Activated T-cell treated with anti-CD3 and anti-CD28 coated beads, Interleukin-2, amount 50 U/mL, for 4 hours (primary cell): ENCODE measurements around the gene ERCC2. TPM values are rescaled to one million over a fixed set of nuclear protein-coding genes. Genes with fewer than 3 reads are reported as not detected.
"Not testable (repeated sequence)": the region's sequence is repeated elsewhere in the genome, so short reads cannot be mapped to it uniquely, and the experiment has no call there.

Experiments used
- ATAC-seq, 2 donors: fragments of 200-7000 bp; cut with Tn5 transposase; one replicate each; pipeline ENCODE4 v1.10.0; 2021
- DNase-seq: peaks from one replicate; pipeline ENCODE4 v3.0.0-alpha.2; 2020
- H3K27me3 Mint-ChIP-seq: one replicate; pipeline ENCODE4 v1.8.0; 2021; ENCODE audit warnings: low read depth, mixed read lengths
- H3K36me3 Mint-ChIP-seq: one replicate; pipeline ENCODE4 v1.8.0; 2022; ENCODE audit warnings: mixed read lengths; ENCODE audit not compliant: insufficient read depth
- H3K4me1 Mint-ChIP-seq: one replicate; pipeline ENCODE4 v1.8.0; 2021; ENCODE audit warnings: low read depth, mixed read lengths
- H3K4me3 Mint-ChIP-seq: one replicate; pipeline ENCODE4 v1.8.0; 2021; ENCODE audit warnings: mild to moderate bottlenecking, moderate library complexity, mixed read lengths
- H3K9me3 Mint-ChIP-seq: one replicate; pipeline ENCODE4 v1.8.0; 2021; ENCODE audit warnings: mixed read lengths
- total RNA-seq, 3 donors: library from RNA; stranded (reverse); gene quantifications; one replicate each; pipeline ENCODE4 v1.2.1, GENCODE V29; 2021

ERCC2 gene
- 10 to 100 TPM; 22.2 to 23.8 (median 23.8) TPM for total RNA-seq

DNA sequence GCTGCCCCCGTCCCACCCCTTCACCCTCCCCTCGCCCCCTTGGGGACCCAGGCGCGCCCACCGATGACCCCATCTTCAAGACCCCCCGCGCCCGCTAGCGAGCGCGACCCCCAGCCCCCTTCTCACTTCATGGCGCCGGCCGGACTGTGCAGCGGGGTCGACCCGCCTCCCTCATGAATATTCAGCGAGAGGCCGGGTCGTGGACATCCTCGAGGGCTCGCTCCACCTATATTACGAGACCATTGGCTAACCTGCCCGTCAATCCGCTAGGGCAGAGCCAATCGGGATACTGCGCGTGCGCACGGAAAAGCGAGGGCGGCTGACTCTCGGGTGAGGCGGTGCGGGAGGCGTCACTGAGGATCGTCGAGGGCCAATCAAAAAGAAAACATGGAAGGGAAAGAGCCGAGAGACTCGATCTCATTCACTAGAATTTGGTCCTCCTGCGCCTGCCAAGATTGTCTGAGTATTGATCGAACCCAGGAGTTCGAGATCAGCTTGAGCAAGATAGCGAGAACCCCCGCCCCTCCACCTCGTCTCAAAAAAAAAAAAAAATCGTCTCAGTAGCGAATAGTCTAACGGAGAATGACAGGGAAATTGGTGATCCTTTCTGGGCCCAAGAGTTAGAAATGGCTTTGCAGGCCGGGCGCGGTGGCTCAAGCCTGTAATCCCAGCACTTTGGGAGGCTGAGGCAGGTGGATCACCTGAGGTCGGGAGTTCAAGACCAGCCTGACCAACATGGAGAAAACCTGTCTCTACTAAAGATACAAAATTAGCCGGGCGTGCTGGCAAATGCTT, at the start of gene ERCC2:
Gene ERCC2 (minus strand): TSS at position 164 of the 795 bp plus-strand sequence. CDS start 33 bp downstream, at position 131.
- Mint-ChIP-seq H3K9me3 (no peaks in the 10 kb centered on the region), H3K4me3 (peak within 1 kb of the TSS; percentile 85), H3K36me3 (no peaks in the 10 kb centered on the region), H3K27me3 (no peaks in the 10 kb centered on the region), H3K4me1 (peaks cover 14% of the 10 kb centered on the region)
- DNase-seq = peak; percentile 99
- ATAC-seq = peak; percentile 99 to 100

- DNase-seq (no peak), ATAC-seq (no peak)
- Mint-ChIP-seq H3K36me3 (peaks cover 18% of the 10 kb centered on the region), H3K4me1 (peaks cover 45% of the 10 kb centered on the region), H3K4me3 (no peak overlapping the region), H3K27me3 (no peaks in the 10 kb centered on the region), H3K9me3 (no peaks in the 10 kb centered on the region)
These were observed 49.5 kb upstream of the ERCC2 start for GRCh38 chr19:45419895-45420294.

GRCh38 chr19:45419396-45419795, 49.0 kb upstream of the ERCC2 start:
- ATAC-seq = no peak
- peaks cover 42% of the 10 kb centered on the region for H3K4me1 Mint-ChIP-seq
- peaks cover 20% of the 10 kb centered on the region for H3K36me3 Mint-ChIP-seq
- peak overlapping the region; percentile 13 for H3K4me3 Mint-ChIP-seq
- DNase-seq = no peak
- no peaks in the 10 kb centered on the region for H3K9me3 Mint-ChIP-seq
- no peaks in the 10 kb centered on the region for H3K27me3 Mint-ChIP-seq

DNA sequence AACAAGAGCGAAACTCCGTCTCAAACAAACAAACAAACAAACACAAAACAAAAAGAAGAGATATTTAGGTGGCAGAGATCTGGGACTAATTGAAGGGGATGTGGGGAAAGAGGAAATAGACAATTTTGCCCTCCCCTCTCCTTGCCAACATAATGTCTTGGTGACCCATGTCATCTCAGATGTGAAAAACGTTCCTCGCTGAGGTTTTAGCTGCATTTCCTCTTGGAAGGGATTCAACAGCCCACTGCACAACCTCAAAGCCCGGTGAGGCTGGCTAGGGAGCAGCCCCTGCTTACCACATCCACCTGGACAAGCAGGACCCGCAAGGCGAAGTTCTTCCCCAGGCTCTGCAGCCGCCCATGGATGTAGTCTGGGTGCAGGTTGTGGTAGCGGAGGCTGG, 48.4 kb upstream of the ERCC2 start:
- H3K4me1 Mint-ChIP-seq = peaks cover 36% of the 10 kb centered on the region
- DNase-seq (no peak), ATAC-seq (no peak)
- H3K9me3 Mint-ChIP-seq = no peaks in the 10 kb centered on the region
- peaks cover 24% of the 10 kb centered on the region for H3K36me3 Mint-ChIP-seq
- H3K27me3 Mint-ChIP-seq = no peaks in the 10 kb centered on the region
- H3K4me3 Mint-ChIP-seq = no peak overlapping the region

- DNase-seq = no peak
- Mint-ChIP-seq H3K4me1 (peaks cover 21% of the 10 kb centered on the region), H3K9me3 (no peaks in the 10 kb centered on the region), H3K36me3 (peaks cover 26% of the 10 kb centered on the region), H3K27me3 (no peaks in the 10 kb centered on the region), H3K4me3 (no peak overlapping the region)
- ATAC-seq = no peak
These were observed 46.8 kb upstream of the ERCC2 start for GRCh38 chr19:45417151-45417550.

DNA sequence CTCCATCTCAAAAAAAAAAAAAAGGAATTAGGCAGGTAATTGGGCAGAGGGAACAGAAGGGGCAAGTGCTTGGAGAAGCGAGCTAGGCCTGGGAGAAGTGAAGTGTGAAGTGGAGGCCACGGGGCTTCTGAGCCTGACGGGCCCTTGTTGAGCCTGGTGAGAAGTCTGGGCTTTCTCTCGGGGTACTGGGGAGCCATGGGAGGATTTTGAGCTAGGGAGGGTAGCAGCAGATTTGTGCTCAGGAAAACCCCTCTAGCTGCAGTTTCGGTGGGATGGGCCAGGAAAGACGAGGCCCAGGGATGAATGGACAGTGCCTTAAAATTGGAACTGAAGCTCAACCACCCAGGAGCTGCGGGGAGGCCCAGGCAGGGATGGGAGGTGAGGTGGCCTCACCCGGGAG, 44.1 kb upstream of the ERCC2 start:
- Mint-ChIP-seq H3K27me3 (no peaks in the 10 kb centered on the region), H3K36me3 (peaks cover 19% of the 10 kb centered on the region), H3K4me3 (no peak overlapping the region), H3K4me1 (peaks cover 8% of the 10 kb centered on the region), H3K9me3 (no peaks in the 10 kb centered on the region)
- ATAC-seq (no peak), DNase-seq (no peak)

DNA sequence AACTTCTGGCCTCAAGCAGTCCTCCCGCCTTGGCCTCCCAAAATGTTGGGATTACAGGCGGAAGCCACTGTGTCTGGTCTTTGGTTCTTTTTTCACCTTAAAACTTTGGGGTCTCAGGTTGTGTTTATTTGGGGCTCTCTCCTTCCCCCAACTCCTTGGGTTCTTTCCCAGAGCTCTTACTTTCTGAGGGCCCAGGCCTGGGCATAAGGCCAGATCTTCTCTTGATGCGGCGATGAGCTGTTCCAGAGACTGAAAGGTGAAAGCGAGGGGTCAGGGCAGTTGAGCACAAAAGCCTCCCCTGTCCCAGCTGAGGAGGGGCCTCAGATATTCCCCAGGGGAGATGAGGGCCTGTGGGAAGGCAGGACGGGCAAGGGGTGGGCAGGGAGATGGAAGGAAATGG, 43.1 kb upstream of the ERCC2 start:
- peaks cover 27% of the 10 kb centered on the region for H3K36me3 Mint-ChIP-seq

DNA sequence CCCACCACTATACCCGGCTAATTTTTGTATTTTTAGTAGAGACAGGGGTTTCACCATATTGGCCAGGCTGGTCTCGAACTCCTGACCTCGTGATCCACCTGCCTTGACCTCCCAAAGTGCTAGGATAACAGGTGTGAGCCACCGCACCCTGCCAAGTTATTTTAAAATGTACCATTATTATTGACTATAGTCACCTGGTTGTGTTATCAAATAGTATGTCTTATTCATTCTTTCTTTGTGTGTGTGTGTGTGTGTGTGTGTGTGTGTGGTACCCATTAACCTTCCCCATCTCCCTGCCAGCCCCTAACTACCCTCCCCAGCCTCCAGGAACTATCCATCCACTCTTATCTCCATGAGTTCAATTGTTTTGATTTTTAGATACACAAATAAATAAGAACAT, 40.0 kb upstream of the ERCC2 start:
- not testable (repeated sequence) for H3K27me3 Mint-ChIP-seq, ATAC-seq, H3K9me3 Mint-ChIP-seq, H3K4me3 Mint-ChIP-seq, DNase-seq
- H3K36me3 Mint-ChIP-seq = peaks cover 25% of the 10 kb centered on the region
- peaks cover 15% of the 10 kb centered on the region for H3K4me1 Mint-ChIP-seq

More for the DNA sequence above, 43.1 kb upstream of the ERCC2 start:
- Mint-ChIP-seq H3K9me3 (no peaks in the 10 kb centered on the region), H3K27me3 (no peaks in the 10 kb centered on the region), H3K4me1 (peaks cover 3% of the 10 kb centered on the region), H3K4me3 (no peak overlapping the region)
- DNase-seq (no peak), ATAC-seq (no peak)

DNA sequence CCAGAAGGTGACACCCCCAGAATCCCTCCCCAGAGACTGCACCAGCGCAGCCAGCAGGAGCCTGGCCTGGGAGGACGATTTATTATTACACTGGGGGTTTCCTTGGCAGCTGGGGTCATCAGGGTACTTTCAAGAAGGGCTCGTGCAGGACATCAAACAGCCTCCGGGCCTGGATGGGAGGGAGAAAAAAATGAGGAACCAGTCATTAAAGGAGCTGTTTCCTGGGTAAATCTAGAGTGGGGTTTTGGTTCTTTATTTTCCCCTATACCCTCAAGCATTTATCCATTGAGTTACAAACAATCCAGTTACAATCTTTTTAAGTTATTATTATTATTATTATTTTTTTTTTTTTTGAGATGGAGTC, 39.2 kb upstream of the ERCC2 start:
- H3K36me3 Mint-ChIP-seq = peaks cover 25% of the 10 kb centered on the region
- peaks cover 5% of the 10 kb centered on the region for H3K27me3 Mint-ChIP-seq
- DNase-seq (no peak), ATAC-seq (no peak)
- H3K9me3 Mint-ChIP-seq = no peaks in the 10 kb centered on the region
- H3K4me3 Mint-ChIP-seq = no peak overlapping the region
- H3K4me1 Mint-ChIP-seq = peaks cover 21% of the 10 kb centered on the region

DNA sequence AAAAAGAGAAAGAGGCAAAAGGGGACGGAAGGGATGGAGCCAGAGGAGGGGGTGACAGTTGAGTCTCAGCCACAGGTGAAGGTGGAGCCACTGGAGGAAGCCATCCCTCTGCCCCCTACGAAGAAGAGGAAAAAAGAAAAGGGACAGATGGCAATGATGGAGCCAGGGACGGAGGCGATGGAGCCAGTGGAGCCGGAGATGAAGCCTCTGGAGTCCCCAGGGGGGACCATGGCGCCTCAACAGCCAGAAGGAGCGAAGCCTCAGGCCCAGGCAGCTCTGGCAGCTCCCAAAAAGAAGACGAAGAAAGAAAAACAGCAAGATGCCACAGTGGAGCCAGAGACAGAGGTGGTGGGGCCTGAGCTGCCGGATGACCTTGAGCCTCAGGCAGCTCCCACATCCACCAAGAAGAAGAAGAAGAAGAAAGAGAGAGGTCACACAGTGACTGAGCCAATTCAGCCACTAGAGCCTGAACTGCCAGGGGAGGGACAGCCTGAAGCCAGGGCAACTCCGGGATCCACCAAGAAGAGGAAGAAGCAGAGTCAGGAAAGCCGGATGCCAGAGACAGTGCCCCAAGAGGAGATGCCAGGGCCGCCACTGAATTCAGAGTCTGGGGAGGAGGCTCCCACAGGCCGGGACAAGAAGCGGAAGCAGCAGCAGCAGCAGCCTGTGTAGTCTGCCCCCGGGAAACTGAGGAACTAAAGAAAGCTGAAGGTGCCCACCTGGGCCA, 38.6 kb upstream of the ERCC2 start:
- peaks cover 26% of the 10 kb centered on the region for H3K4me1 Mint-ChIP-seq
- DNase-seq (no peak), ATAC-seq (no peak)
- peaks cover 11% of the 10 kb centered on the region for H3K27me3 Mint-ChIP-seq
- no peaks in the 10 kb centered on the region for H3K9me3 Mint-ChIP-seq
- peaks cover 20% of the 10 kb centered on the region for H3K36me3 Mint-ChIP-seq
- H3K4me3 Mint-ChIP-seq = no peak overlapping the region

GRCh38 chr19:45408121-45408520, 37.7 kb upstream of the ERCC2 start:
- H3K36me3 Mint-ChIP-seq = peaks cover 14% of the 10 kb centered on the region

GRCh38 chr19:45407585-45407984, 37.2 kb upstream of the ERCC2 start:
- peak overlapping the region; percentile 99 for H3K4me3 Mint-ChIP-seq
- peaks cover 11% of the 10 kb centered on the region for H3K36me3 Mint-ChIP-seq
- H3K4me1 Mint-ChIP-seq = peaks cover 32% of the 10 kb centered on the region

More at GRCh38 chr19:45408121-45408520, 37.7 kb upstream of the ERCC2 start:
- peak overlapping the region; percentile 99 for H3K4me3 Mint-ChIP-seq
- H3K27me3 Mint-ChIP-seq = peaks cover 18% of the 10 kb centered on the region
- H3K4me1 Mint-ChIP-seq = peaks cover 32% of the 10 kb centered on the region
- no peaks in the 10 kb centered on the region for H3K9me3 Mint-ChIP-seq
- DNase-seq (no peak), ATAC-seq (no peak)

GRCh38 chr19:45407091-45407375, 36.7 kb upstream of the ERCC2 start:
- ATAC-seq (no peak), DNase-seq (no peak)
- H3K9me3 Mint-ChIP-seq = no peaks in the 10 kb centered on the region
- peaks cover 11% of the 10 kb centered on the region for H3K36me3 Mint-ChIP-seq
- peak overlapping the region; percentile 99 for H3K4me3 Mint-ChIP-seq
- H3K4me1 Mint-ChIP-seq = peaks cover 32% of the 10 kb centered on the region
- peaks cover 18% of the 10 kb centered on the region for H3K27me3 Mint-ChIP-seq

More at GRCh38 chr19:45407585-45407984, 37.2 kb upstream of the ERCC2 start:
- H3K27me3 Mint-ChIP-seq = peaks cover 18% of the 10 kb centered on the region
- ATAC-seq, H3K9me3 Mint-ChIP-seq, DNase-seq: not testable (repeated sequence)

DNA sequence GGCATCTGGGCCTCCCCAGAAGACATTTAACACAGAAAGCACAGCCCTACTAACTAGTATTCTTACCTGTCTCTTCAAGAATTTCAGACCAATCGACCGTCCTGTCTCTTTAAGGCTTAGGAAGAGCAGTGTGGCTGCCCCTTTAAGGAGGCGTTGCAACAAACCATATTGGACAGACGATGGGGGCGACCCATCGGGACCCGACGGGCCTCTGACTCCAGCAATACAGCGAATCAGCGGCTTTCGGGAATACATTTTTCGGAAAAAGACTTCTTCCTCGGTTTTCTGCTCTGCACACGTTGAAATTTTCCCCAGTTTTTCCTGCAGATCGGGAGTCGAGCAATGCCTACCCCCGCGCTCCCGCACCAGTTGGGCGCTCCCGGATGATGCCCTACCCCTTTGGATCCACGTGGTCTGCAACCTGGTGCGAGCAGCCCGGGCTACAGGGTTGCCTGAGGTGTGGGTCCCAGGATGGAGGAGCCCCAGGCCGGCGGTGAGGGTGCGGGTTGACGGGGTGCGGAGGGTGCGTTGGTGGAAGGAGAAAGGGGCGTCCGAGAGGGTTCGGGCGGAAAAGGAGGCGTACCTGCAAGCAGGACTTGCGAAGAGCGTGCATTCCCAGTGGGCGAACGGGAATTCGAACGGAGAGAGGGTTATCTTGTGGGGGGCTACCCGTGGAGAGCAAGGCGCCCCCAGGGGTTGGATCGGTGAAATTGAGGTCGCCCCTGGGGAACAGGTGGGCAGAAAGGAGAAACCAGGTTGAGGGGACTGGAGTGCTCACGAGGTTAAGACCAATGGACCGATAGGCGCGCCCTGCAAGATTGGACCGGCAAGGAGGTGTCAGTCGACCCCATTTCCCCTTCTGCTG, 36.1 kb upstream of the ERCC2 start, which contains the start of gene POLR1G:
Gene POLR1G (plus strand): TSS at position 419 of the 865 bp plus-strand sequence. CDS start 53 bp downstream, at position 472.
- ATAC-seq (peak; percentile 81 to 82), DNase-seq (peak; percentile 71)
- H3K4me3 Mint-ChIP-seq = peak within 1 kb of the TSS; percentile 99
- peaks cover 11% of the 10 kb centered on the region for H3K36me3 Mint-ChIP-seq
- peaks cover 32% of the 10 kb centered on the region for H3K4me1 Mint-ChIP-seq
- H3K27me3 Mint-ChIP-seq = peaks cover 18% of the 10 kb centered on the region
- no peaks in the 10 kb centered on the region for H3K9me3 Mint-ChIP-seq
